Caco-2 (cell line): ENCODE data around the gene GULP1. TPM values are rescaled to one million over a fixed set of nuclear protein-coding genes. Genes with fewer than 3 reads are reported as not detected.

ENCODE experiments used
- BruUV-seq: library from RNA; stranded (reverse); fragments of 400-500 nt; replicated peaks from 2 replicates; lab custom pipeline; 2021; lab: Mats Ljungman, UMichigan
- CTCF ChIA-PET: fragments of 300-600 bp; sonication (Branson Sonifier 250); formaldehyde crosslinking; loops from one replicate; lab custom pipeline; 2022; ENCODE audit warnings: antibody characterized with exemption; lab: Charles Lee
- POLR2A ChIA-PET: fragments of 300-600 bp; sonication (Branson Sonifier 250); formaldehyde crosslinking; loops from one replicate; lab custom pipeline; 2022; ENCODE audit warnings: antibody characterized with exemption; lab: Charles Lee
- DNase-seq, 2 experiments: peaks; one replicate each; pipeline versions ENCODE4 v3.0.0 to v3.0.0-alpha.2; 2020 to 2022
- H3K27me3 ChIP-seq: replicated peaks from 2 replicates; pipeline ENCODE4 v1.6.0; 2011; ENCODE audit warnings: low read length; ENCODE audit not compliant: control insufficient read depth, insufficient read depth
- H3K36me3 ChIP-seq: 2 replicates; pipeline ENCODE4 v1.5.1; 2011; ENCODE audit warnings: low read length; ENCODE audit not compliant: control insufficient read depth, insufficient read depth
- H3K4me1 ChIP-seq: fragments of 250-450 bp; sonication (Bioruptor Pico); 2 replicates; pipeline ENCODE4 v1.5.1; 2020; ENCODE audit warnings: mild to moderate bottlenecking
- H3K4me3 ChIP-seq: 2 replicates; pipeline ENCODE4 v1.5.1; 2011; ENCODE audit warnings: low read depth, mild to moderate bottlenecking, control low read depth, low read length
- H3K9me3 ChIP-seq: fragments of 250-450 bp; sonication (Bioruptor Pico); 2 replicates; pipeline ENCODE4 v1.5.1; 2020; ENCODE audit warnings: mild to moderate bottlenecking, moderate library complexity
- H3K27ac Mint-ChIP-seq: one replicate; pipeline ENCODE4 v1.8.0; 2022; ENCODE audit warnings: mixed read lengths; ENCODE audit not compliant: unreplicated experiment
- H3K27me3 Mint-ChIP-seq: one replicate; pipeline ENCODE4 v1.8.0; 2022; ENCODE audit warnings: mixed read lengths; ENCODE audit not compliant: insufficient read depth, unreplicated experiment
- H3K36me3 Mint-ChIP-seq: one replicate; pipeline ENCODE4 v1.8.0; 2022; ENCODE audit warnings: mild to moderate bottlenecking, mixed read lengths; ENCODE audit not compliant: insufficient read depth, unreplicated experiment
- H3K4me1 Mint-ChIP-seq: one replicate; pipeline ENCODE4 v1.8.0; 2022; ENCODE audit warnings: low read depth, mixed read lengths; ENCODE audit not compliant: unreplicated experiment
- H3K4me3 Mint-ChIP-seq: one replicate; pipeline ENCODE4 v1.8.0; 2022; ENCODE audit warnings: mild to moderate bottlenecking, moderate library complexity, mixed read lengths; ENCODE audit not compliant: unreplicated experiment
- H3K9me3 Mint-ChIP-seq: one replicate; pipeline ENCODE4 v1.8.0; 2022; ENCODE audit warnings: mixed read lengths; ENCODE audit not compliant: unreplicated experiment
- intact Hi-C: fragments of 100-400 bp; cut with micrococcal nuclease; formaldehyde crosslinking; loops from one replicate; pipeline ENCODE4 v1.10.0; 2022; ENCODE audit not compliant: unreplicated experiment
- total RNA-seq: library from RNA; stranded (reverse); gene quantifications from 2 replicates; pipeline ENCODE4 v1.2.3, GENCODE V29; 2022
- TF ChIP-seq, protein P1 (sequence below), 2 experiments: fragments of 200-600 bp in 1 of 2; IDR thresholded peaks; 1 replicate in 1 of 2; 2 replicates in 1 of 2; pipeline versions ENCODE4 v1.5.1 to v1.8.0; 2011 to 2022; ENCODE audit warnings: antibody characterized with exemption in 1 of 2, control low read depth in 1 of 2, inconsistent platforms in 1 of 2, low read depth in 1 of 2, low read length in 1 of 2, mild to moderate bottlenecking in 1 of 2, moderate library complexity in 1 of 2; ENCODE audit not compliant: insufficient read depth in 1 of 2, severe bottlenecking in 1 of 2, unreplicated experiment in 1 of 2

Gene GULP1
- total RNA-seq, 1 experiment from 2014 or later = 32.4 TPM

DNA sequence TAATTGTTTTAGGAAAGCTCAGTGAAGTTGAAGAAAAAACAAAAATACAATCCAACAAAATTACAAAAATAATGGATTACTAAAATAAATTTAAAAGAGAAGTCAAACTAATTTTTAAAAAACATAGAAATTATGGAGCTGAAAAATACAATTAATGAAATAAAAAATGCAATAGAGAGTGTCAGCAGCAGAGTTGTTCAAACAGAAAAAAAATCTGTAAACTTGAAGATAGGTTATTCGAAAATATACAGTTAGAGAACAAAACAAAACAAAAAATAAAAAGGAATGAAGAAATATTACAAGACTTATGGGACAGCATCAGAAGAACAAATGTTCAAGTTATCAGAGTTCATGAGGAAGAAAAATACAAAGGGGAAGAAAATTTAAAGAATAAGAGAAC is 114.7 kb downstream of the GULP1 start:
- H3K4me3 ChIP-seq = no peak overlapping the region
- no peak for DNase-seq
- ChIA-PET CTCF (no interaction called here), POLR2A (no interaction called here)
- H3K4me1 ChIP-seq = no peaks in the 10 kb centered on the region
- BruUV-seq = no TSS peak
- no peaks in the 10 kb centered on the region for H3K36me3 ChIP-seq
- no peaks in the 10 kb centered on the region for H3K27me3 ChIP-seq
- intact Hi-C loops = no loop called here
- H3K4me1 Mint-ChIP-seq = peaks cover 8% of the 10 kb centered on the region
- H3K9me3 Mint-ChIP-seq = peaks cover 53% of the 10 kb centered on the region
- 0 out of 2 replicates have a peak, but pooled peaks cover 4% of the 10 kb centered on the region for H3K9me3 ChIP-seq
- H3K36me3 Mint-ChIP-seq = no peaks in the 10 kb centered on the region
- no peaks in the 10 kb centered on the region for H3K27me3 Mint-ChIP-seq
- H3K4me3 Mint-ChIP-seq = no peak overlapping the region
- H3K27ac Mint-ChIP-seq = no peak overlapping the region
- TF ChIP-seq, protein P1, sequence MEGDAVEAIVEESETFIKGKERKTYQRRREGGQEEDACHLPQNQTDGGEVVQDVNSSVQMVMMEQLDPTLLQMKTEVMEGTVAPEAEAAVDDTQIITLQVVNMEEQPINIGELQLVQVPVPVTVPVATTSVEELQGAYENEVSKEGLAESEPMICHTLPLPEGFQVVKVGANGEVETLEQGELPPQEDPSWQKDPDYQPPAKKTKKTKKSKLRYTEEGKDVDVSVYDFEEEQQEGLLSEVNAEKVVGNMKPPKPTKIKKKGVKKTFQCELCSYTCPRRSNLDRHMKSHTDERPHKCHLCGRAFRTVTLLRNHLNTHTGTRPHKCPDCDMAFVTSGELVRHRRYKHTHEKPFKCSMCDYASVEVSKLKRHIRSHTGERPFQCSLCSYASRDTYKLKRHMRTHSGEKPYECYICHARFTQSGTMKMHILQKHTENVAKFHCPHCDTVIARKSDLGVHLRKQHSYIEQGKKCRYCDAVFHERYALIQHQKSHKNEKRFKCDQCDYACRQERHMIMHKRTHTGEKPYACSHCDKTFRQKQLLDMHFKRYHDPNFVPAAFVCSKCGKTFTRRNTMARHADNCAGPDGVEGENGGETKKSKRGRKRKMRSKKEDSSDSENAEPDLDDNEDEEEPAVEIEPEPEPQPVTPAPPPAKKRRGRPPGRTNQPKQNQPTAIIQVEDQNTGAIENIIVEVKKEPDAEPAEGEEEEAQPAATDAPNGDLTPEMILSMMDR (IDR thresholded peaks at IDR 0.05; ENCODE audit: insufficient read depth in 1 of 2, low read depth in 1 of 2, low read length in 1 of 2, severe bottlenecking in 1 of 2, unreplicated experiment in 1 of 2) = no peak

DNA sequence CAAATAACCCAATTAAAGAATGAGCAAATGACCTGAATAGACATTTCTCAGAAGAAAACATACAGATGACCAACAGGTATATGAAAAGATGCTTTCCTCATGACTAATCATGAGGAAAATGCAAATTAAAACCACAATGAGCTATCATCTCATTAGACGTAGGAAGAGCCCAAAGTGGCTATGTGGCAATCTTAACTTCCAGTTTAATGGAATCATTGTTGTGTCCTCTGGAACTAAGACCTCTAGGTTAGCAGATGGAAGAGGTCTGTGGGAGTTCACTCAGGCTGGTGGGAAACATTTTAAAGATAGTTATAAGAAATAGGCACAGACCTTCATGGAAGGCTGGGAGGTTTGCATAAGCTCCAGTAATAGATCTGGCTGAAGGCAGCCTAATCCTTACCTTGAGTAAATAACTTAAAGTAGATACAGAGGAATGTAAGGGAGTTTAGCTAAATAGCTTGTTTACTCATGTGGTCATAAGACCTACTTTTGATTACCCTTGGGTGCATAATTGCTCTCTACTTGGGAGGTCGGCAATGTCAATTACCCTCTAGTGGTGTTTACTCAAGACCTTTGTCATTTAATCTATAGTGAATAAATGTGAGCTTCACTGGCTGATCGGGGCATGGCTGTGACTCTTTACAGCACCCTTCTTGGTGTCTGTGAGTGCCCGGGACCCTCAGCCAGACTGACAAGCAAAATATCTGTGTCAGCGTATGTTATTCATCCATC is 119.0 kb downstream of the GULP1 start:
- H3K36me3 ChIP-seq = no peaks in the 10 kb centered on the region
- H3K27ac Mint-ChIP-seq = no peak overlapping the region
- BruUV-seq = no TSS peak
- no peak overlapping the region for H3K4me3 ChIP-seq
- H3K9me3 Mint-ChIP-seq = peaks cover 53% of the 10 kb centered on the region
- POLR2A ChIA-PET = no interaction called here
- intact Hi-C loops = no loop called here
- CTCF ChIA-PET = no interaction called here
- no peaks in the 10 kb centered on the region for H3K27me3 ChIP-seq
- H3K4me1 ChIP-seq = peaks cover 12% of the 10 kb centered on the region
- no peak overlapping the region for H3K4me3 Mint-ChIP-seq
- peaks cover 17% of the 10 kb centered on the region for H3K4me1 Mint-ChIP-seq
- DNase-seq = no peak
- TF ChIP-seq, protein P1 (IDR thresholded peaks at IDR 0.05; ENCODE audit: insufficient read depth in 1 of 2, low read depth in 1 of 2, low read length in 1 of 2, severe bottlenecking in 1 of 2, unreplicated experiment in 1 of 2) = no peak
- H3K27me3 Mint-ChIP-seq = no peaks in the 10 kb centered on the region
- H3K36me3 Mint-ChIP-seq = no peaks in the 10 kb centered on the region
- H3K9me3 ChIP-seq = 0 out of 2 replicates have a peak, but pooled peaks cover 4% of the 10 kb centered on the region

DNA sequence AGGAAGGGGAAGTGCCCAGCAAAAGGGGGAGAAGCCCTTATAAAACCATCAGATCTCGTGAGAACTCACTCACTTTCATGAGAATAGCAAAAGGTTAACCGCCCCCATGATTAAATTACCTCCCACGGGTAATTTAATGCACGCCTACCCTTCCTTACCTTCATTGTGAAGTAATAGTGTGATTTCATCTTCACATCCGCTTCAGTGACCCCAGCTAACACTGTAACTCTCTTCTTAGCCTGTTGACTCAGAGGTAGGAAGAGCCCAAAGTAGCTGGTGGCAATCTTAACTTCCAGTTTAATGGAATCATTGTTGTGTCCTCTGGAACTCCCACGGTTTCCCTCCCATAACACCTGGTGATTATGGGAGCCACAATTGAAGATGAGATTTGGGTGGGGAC is 120.5 kb downstream of the GULP1 start:
- ChIA-PET CTCF (no interaction called here), POLR2A (no interaction called here)
- no peaks in the 10 kb centered on the region for H3K27me3 ChIP-seq
- no peaks in the 10 kb centered on the region for H3K27me3 Mint-ChIP-seq
- no peaks in the 10 kb centered on the region for H3K36me3 ChIP-seq
- intact Hi-C loops = no loop called here
- H3K9me3 ChIP-seq = 0 out of 2 replicates have a peak, but pooled peaks cover 3% of the 10 kb centered on the region
- no peak overlapping the region for H3K4me3 ChIP-seq
- H3K9me3 Mint-ChIP-seq = peaks cover 41% of the 10 kb centered on the region
- peaks cover 24% of the 10 kb centered on the region for H3K4me1 Mint-ChIP-seq
- H3K27ac Mint-ChIP-seq = no peak overlapping the region
- BruUV-seq = no TSS peak
- H3K4me3 Mint-ChIP-seq = no peak overlapping the region
- peaks cover 14% of the 10 kb centered on the region for H3K4me1 ChIP-seq
- no peaks in the 10 kb centered on the region for H3K36me3 Mint-ChIP-seq
- DNase-seq = no peak
- TF ChIP-seq, protein P1 (IDR thresholded peaks at IDR 0.05; ENCODE audit: insufficient read depth in 1 of 2, low read depth in 1 of 2, low read length in 1 of 2, severe bottlenecking in 1 of 2, unreplicated experiment in 1 of 2) = no peak
